ENCODE results near the gene DZANK1.
"Not testable (repeated sequence)": the region's sequence is repeated elsewhere in the genome, so short reads cannot be mapped to it uniquely, and the experiment has no call there.

Gene DZANK1

GRCh38 chr20:18466894-18467730 lies at the start of gene DZANK1, which contains the start of gene POLR3F:
Gene DZANK1, minus strand, starts transcription at chr20:18467030. Its CDS starts 1,672 bp downstream, at chr20:18465358.
Gene POLR3F, plus strand, starts transcription at chr20:18467390. Its CDS starts 117 bp downstream, at chr20:18467507.
- peak; percentile 92 for DNase-seq

GRCh38 chr20:18515973-18516372 lies 49.1 kb upstream of the DZANK1 start:
- no peak for DNase-seq

GRCh38 chr20:18514127-18514526 lies 47.3 kb upstream of the DZANK1 start:
- DNase-seq, result no peak

GRCh38 chr20:18513208-18513607 lies 46.4 kb upstream of the DZANK1 start:
- DNase-seq, result no peak

- no peak for DNase-seq
Measured at GRCh38 chr20:18511571-18511970, 44.7 kb upstream of the DZANK1 start.

- peak; percentile 94 for DNase-seq
Measured at GRCh38 chr20:18507218-18508191, 40.7 kb upstream of the DZANK1 start, which contains the start of gene SEC23B. Gene SEC23B, plus strand, starts transcription at chr20:18507940. Its CDS starts 2,896 bp downstream, at chr20:18510836.

GRCh38 chr20:18506744-18507143 lies 39.9 kb upstream of the DZANK1 start:
- no peak for DNase-seq

GRCh38 chr20:18504479-18505060 lies 37.7 kb upstream of the DZANK1 start:
- DNase-seq, result no peak

- not testable (repeated sequence) for DNase-seq
Measured at GRCh38 chr20:18501672-18502071, 34.8 kb upstream of the DZANK1 start.

GRCh38 chr20:18497603-18498002 lies 30.8 kb upstream of the DZANK1 start:
- DNase-seq, result no peak

- DNase-seq, result peak; percentile 77
Measured at GRCh38 chr20:18496740-18497592, 30.1 kb upstream of the DZANK1 start, which contains the start of gene RBBP9. Gene RBBP9, minus strand, starts transcription at chr20:18497225. Its CDS starts 58 bp downstream, at chr20:18497167.

- DNase-seq, result no peak
Measured at GRCh38 chr20:18496042-18496441, 29.2 kb upstream of the DZANK1 start.

- no peak for DNase-seq
Measured at GRCh38 chr20:18488301-18488700, 21.5 kb upstream of the DZANK1 start.

GRCh38 chr20:18481596-18481995 lies 14.8 kb upstream of the DZANK1 start:
- no peak for DNase-seq

- no peak for DNase-seq
Measured at GRCh38 chr20:18477821-18478220, 11.0 kb upstream of the DZANK1 start.

- DNase-seq, result no peak
Measured at GRCh38 chr20:18477218-18477617, 10.4 kb upstream of the DZANK1 start.

GRCh38 chr20:18466574-18466893 lies 296 bp downstream of the DZANK1 start:
- DNase-seq, result no peak

- DNase-seq, result no peak
Measured at GRCh38 chr20:18465536-18466200, 1.2 kb downstream of the DZANK1 start.

GRCh38 chr20:18456600-18456999 lies 10.2 kb downstream of the DZANK1 start:
- DNase-seq, result no peak

GRCh38 chr20:18443886-18444285 lies 22.9 kb downstream of the DZANK1 start:
- DNase-seq, result no peak

GRCh38 chr20:18440403-18440802 lies 26.4 kb downstream of the DZANK1 start:
- DNase-seq, result no peak

Measured in NCI-H446 treated with DMSO at 0.1 percent for 48 hours (cell line).